ENCODE measurements around the gene PPP1R14C. TPM values are rescaled to one million over a fixed set of nuclear protein-coding genes. Genes with fewer than 3 reads are reported as not detected.

PPP1R14C gene
- total RNA-seq, 6 experiments from 2014 or later = 0.17 TPM; not detected in 5

DNA sequence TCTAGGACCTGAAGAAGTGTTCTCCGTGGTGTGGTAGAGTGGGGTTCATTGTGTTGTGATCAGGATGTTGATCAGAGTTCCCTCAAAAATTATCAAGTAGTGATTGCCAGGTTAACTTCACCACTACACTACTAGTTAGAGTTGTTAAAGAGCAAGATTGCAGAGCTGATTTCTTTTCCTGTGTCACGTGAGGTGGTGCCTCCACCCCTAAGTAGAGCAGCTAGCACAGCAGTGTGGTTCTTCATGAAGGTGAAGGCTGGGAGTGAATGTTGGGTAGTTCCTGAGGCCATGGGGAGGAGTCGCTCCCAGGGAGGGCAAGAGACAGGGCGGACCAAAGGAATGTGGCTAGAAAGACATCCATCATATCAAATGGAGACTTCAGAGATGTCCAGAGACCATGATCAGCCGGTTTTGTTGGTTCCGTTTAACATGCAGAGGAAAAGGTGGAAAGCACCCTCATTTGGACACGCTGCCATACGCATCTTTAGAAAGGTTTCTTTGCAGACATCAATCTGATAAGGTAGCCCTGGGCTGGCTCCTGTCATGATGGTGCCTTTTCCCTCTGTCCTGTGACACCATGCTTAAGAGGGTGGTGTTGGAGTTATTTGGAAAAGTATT, 146.7 kb downstream of the PPP1R14C start:
- Mint-ChIP-seq H3K9me3 (no peaks in the 10 kb centered on the region), H3K27ac (no peak overlapping the region), H3K27me3 (ENCODE audit: insufficient read depth) (peaks cover 7% of the 10 kb centered on the region), H3K4me3 (no peak overlapping the region), H3K4me1 (ENCODE audit: low read depth) (peaks cover 46% of the 10 kb centered on the region), H3K36me3 (ENCODE audit: low read depth) (no peaks in the 10 kb centered on the region)
- no peak for DNase-seq
- TF ChIP-seq, protein P1, sequence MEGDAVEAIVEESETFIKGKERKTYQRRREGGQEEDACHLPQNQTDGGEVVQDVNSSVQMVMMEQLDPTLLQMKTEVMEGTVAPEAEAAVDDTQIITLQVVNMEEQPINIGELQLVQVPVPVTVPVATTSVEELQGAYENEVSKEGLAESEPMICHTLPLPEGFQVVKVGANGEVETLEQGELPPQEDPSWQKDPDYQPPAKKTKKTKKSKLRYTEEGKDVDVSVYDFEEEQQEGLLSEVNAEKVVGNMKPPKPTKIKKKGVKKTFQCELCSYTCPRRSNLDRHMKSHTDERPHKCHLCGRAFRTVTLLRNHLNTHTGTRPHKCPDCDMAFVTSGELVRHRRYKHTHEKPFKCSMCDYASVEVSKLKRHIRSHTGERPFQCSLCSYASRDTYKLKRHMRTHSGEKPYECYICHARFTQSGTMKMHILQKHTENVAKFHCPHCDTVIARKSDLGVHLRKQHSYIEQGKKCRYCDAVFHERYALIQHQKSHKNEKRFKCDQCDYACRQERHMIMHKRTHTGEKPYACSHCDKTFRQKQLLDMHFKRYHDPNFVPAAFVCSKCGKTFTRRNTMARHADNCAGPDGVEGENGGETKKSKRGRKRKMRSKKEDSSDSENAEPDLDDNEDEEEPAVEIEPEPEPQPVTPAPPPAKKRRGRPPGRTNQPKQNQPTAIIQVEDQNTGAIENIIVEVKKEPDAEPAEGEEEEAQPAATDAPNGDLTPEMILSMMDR (IDR thresholded peaks at IDR 0.05) = no peak

DNA sequence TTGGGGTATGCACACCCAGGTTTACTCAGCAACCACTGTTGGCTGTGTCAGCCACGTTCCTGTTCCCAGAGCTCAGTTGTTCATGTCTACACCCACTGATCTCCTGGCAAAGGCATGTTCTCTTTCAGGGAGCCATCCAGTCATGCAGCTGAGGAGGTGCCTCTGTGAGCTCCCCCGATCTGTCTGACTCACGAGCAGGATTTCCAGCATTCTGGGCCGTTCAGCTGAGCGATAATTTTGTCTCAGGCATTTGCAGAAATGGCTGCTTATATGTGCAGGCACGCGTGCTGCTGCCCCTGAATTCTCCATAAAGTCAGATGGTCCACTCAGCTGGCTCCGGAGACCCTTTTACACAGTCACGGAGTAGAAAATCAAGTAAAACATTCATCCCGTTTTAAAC, 147.6 kb downstream of the PPP1R14C start:
- Mint-ChIP-seq H3K27me3 (ENCODE audit: insufficient read depth) (peaks cover 7% of the 10 kb centered on the region), H3K4me1 (ENCODE audit: low read depth) (peaks cover 47% of the 10 kb centered on the region), H3K4me3 (no peak overlapping the region; the same call in 1 of the 2 replicates), H3K9me3 (no peaks in the 10 kb centered on the region), H3K36me3 (ENCODE audit: low read depth) (no peaks in the 10 kb centered on the region), H3K27ac (peak overlapping the region; percentile 66)
- TF ChIP-seq, protein P1 (IDR thresholded peaks at IDR 0.05) = no peak
- DNase-seq = peak; percentile 79

DNA sequence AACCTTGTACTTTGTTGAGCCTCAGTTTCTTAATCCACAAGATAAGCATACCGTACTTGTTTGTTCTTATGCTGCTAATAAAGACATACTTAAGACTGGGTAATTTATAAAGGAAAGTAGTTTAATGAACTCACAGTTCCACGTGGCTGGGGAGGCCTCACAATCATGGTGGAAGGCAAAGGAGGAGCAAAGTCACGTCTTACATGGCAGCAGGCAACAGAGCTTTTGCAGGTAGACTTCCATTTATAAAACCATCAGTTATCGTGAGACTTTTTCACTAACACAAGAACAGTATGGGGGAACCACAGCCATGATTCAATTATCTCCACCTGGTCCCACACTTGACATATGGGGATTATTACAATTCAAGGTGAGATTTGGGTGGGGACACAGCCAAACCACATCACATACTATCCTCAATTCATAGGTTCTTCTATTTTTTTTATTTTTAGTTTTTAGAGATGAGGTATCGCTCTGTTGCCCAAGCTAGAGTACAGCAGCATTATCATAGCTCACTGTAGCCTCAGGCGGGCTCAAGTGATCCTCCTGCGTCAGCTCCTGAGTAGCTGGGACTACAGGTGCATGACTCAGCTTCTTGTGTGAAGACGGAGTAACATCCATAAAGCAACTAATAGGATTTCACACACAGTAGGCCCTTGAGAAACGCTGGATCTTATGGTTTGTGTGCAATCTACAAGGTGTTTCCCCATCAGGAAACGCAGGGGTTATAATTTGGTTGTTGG, 149.3 kb downstream of the PPP1R14C start:
- H3K4me1 Mint-ChIP-seq (ENCODE audit: low read depth) = peaks cover 43% of the 10 kb centered on the region
- H3K9me3 Mint-ChIP-seq = peaks cover 12% of the 10 kb centered on the region
- H3K4me3 Mint-ChIP-seq = no peak overlapping the region
- TF ChIP-seq, protein P1 (IDR thresholded peaks at IDR 0.05) = no peak
- peaks cover 1% of the 10 kb centered on the region for H3K36me3 Mint-ChIP-seq (ENCODE audit: low read depth)
- DNase-seq = no peak
- no peak overlapping the region for H3K27ac Mint-ChIP-seq
- no peaks in the 10 kb centered on the region; the same call in 1 of the 2 replicates for H3K27me3 Mint-ChIP-seq (ENCODE audit: insufficient read depth)

DNA sequence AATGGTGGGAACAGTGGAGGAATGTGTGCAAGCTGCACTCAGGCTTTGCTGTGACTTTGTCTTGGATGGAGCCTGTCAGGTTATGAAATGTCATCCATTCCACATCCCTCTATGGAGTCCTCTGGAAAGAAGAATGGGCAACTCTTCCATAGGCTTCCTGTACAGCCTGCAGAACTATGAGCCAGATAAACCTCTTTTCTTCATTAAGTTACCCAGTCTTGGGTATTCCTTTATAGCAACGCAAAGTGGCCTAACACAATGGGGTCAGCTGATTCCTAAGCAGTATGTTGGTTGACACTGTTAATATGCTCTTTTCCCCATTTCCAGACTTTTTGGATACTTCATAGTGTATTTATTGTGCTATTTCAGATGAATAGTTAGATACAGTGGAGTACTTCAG, 150.2 kb downstream of the PPP1R14C start:
- H3K4me1 Mint-ChIP-seq (ENCODE audit: low read depth) = peaks cover 49% of the 10 kb centered on the region
- peak overlapping the region; percentile 60; the same call in 1 of the 2 replicates for H3K27ac Mint-ChIP-seq
- no peak overlapping the region; the same call in 1 of the 2 replicates for H3K4me3 Mint-ChIP-seq
- peaks cover 10% of the 10 kb centered on the region for H3K36me3 Mint-ChIP-seq (ENCODE audit: low read depth)
- H3K27me3 Mint-ChIP-seq (ENCODE audit: insufficient read depth) = no peaks in the 10 kb centered on the region; the same call in 1 of the 2 replicates
- H3K9me3 Mint-ChIP-seq = peaks cover 21% of the 10 kb centered on the region
- DNase-seq = no peak
- TF ChIP-seq, protein P1 (IDR thresholded peaks at IDR 0.05) = no peak

DNA sequence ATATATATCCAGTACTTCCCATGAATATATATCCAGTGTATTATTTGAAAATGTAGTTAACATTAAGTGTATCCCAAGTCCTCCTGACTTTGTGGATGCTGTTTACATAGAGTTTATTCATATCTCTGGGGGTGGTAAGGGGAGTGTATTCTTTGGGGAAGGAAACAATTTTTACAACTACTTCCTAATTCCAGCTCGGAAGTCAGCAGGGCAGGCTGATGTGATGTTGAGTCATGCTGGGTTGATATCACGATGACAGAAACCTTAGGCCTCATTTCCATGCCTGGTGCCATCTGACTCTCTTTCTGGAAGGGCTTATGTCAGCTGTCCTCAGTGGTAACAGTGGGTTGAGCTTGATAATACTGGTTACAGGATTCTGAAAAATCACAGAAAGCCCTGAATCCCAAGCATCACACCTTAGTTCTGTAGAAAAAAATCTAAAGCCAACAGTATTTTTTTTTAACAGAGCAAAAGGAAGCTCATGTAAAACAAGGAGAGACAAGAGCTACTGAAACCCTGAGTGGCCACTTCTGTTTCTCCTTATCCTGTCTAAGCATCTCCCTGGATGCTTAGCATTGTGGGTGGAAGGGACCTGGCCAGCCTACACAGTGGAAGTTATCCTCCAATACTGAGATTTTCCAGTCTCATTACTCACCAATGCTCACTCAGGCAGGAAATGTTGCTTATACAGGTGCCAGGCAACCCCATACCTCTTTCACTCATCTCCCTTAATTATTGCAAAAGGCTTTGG, 150.8 kb downstream of the PPP1R14C start:
- H3K27ac Mint-ChIP-seq = peak overlapping the region; percentile 60
- peak; percentile 54 for DNase-seq

More for the DNA sequence above, 150.8 kb downstream of the PPP1R14C start:
- H3K9me3 Mint-ChIP-seq = peaks cover 24% of the 10 kb centered on the region
- TF ChIP-seq, protein P1 (IDR thresholded peaks at IDR 0.05) = no peak
- no peaks in the 10 kb centered on the region; the same call in 1 of the 2 replicates for H3K27me3 Mint-ChIP-seq (ENCODE audit: insufficient read depth)
- peaks cover 13% of the 10 kb centered on the region for H3K36me3 Mint-ChIP-seq (ENCODE audit: low read depth)
- H3K4me1 Mint-ChIP-seq (ENCODE audit: low read depth) = peaks cover 50% of the 10 kb centered on the region
- H3K4me3 Mint-ChIP-seq = no peak overlapping the region; the same call in 1 of the 2 replicates
